ENCODE data around the gene PLCB4. TPM values are rescaled to one million over a fixed set of nuclear protein-coding genes. Genes with fewer than 3 reads are reported as not detected.

The PLCB4 gene
- total and polyA plus RNA-seq, 3 experiments from 2014 or later: not detected

DNA sequence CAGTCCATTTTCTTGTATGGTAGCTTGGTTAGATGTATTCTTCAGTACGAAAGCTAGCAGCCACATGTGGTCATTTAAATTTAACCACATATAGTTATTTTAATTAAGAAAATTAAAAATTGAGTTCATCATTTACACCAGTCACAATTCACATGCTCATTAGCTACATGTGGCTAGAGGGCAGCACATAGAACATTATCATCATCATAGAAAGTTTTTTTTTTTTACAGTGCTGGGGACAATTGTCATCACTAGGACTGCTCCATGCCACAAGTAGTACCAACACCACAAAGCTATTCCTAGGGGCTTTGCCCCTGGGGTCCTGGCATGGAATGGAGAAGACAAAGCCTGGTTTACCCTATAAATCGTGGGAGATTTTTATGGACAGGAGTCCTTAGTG, 30.5 kb downstream of the PLCB4 start:
- no peaks in the 10 kb centered on the region for H3K27me3 ChIP-seq (ENCODE audit: insufficient read depth, low read length, poor library complexity, severe bottlenecking)
- H3K4me1 ChIP-seq (ENCODE audit: insufficient read depth, low read length): no peaks in the 10 kb centered on the region
- CTCF ChIA-PET: no interaction called here
- no peaks in the 10 kb centered on the region for H3K36me3 ChIP-seq (ENCODE audit: insufficient read depth, low read length)
- DNase-seq: no peak
- Mint-ChIP-seq H3K36me3 (no peaks in the 10 kb centered on the region), H3K4me1 (no peaks in the 10 kb centered on the region), H3K4me3 (no peak overlapping the region), H3K27me3 (no peaks in the 10 kb centered on the region), H3K9me3 (peaks cover 0 to 6% (median 4%) of the 10 kb centered on the region in 5 donors), H3K27ac (no peak overlapping the region)
- H3K9me3 ChIP-seq (ENCODE audit: low read length): no peaks in the 10 kb centered on the region
- POLR2A ChIA-PET: no interaction called here
- no peak overlapping the region for H3K4me3 ChIP-seq (ENCODE audit: low read length)
- no peak overlapping the region for H3K27ac ChIP-seq (ENCODE audit: low read depth, low read length)

DNA sequence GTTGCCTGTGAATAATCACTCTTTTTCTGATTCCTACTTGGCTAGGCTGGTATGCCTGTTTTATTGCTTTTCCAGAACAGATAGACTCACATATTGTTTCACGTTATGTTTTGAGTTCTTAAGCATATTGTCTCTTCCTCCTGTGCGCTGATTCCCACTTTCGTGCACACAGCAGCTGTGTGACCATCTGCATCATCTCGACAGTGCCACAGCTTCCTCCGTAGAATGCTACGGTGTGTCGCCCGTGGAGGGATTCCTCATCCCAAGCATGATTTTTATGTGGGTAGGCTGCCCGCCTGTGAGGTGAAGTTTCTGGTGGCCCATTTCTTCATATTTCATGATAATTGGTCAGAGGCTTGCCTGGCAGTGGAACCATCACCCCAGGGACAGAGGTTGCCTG, 31.8 kb downstream of the PLCB4 start:
- Mint-ChIP-seq H3K4me3 (no peak overlapping the region), H3K4me1 (no peaks in the 10 kb centered on the region), H3K27me3 (no peaks in the 10 kb centered on the region), H3K27ac (no peak overlapping the region), H3K36me3 (no peaks in the 10 kb centered on the region), H3K9me3 (peaks cover 0 to 8% (median 1%) of the 10 kb centered on the region in 5 donors)
- CTCF ChIA-PET: no interaction called here
- POLR2A ChIA-PET: no interaction called here
- no peaks in the 10 kb centered on the region for H3K9me3 ChIP-seq (ENCODE audit: low read length)
- no peaks in the 10 kb centered on the region for H3K4me1 ChIP-seq (ENCODE audit: insufficient read depth, low read length)
- H3K36me3 ChIP-seq (ENCODE audit: insufficient read depth, low read length): no peaks in the 10 kb centered on the region
- H3K27ac ChIP-seq (ENCODE audit: low read depth, low read length): no peak overlapping the region
- no peaks in the 10 kb centered on the region for H3K27me3 ChIP-seq (ENCODE audit: insufficient read depth, low read length, poor library complexity, severe bottlenecking)
- no peak for DNase-seq
- no peak overlapping the region for H3K4me3 ChIP-seq (ENCODE audit: low read length)

DNA sequence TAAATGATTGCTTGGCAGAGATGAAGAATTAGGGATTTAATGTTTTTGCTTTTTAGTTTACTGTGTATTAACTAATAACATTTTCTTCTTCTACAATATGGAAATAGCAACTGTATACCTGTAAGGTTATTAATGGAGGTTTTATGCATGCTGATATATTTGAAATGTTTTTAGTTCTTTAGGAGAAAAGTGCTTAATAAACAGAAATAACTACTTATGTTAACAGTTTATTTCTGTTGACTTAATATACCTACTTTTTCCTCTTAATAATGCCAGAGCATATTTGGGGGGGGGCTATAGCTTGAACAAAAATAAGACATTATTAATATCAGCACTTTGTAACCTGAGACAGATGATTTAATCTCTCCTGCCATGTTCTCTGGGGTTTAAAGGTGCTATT, 33.6 kb downstream of the PLCB4 start:
- POLR2A ChIA-PET: no interaction called here
- peaks cover 0 to 6% (median 1%) of the 10 kb centered on the region in 5 donors for H3K9me3 Mint-ChIP-seq
- no peaks in the 10 kb centered on the region for H3K27me3 Mint-ChIP-seq
- no peak overlapping the region for H3K4me3 Mint-ChIP-seq
- no peaks in the 10 kb centered on the region for H3K9me3 ChIP-seq (ENCODE audit: low read length)
- no peak overlapping the region for H3K27ac Mint-ChIP-seq
- no peak for DNase-seq
- no peaks in the 10 kb centered on the region for H3K36me3 ChIP-seq (ENCODE audit: insufficient read depth, low read length)
- H3K4me3 ChIP-seq (ENCODE audit: low read length): no peak overlapping the region
- no peaks in the 10 kb centered on the region for H3K4me1 ChIP-seq (ENCODE audit: insufficient read depth, low read length)
- CTCF ChIA-PET: no interaction called here
- no peaks in the 10 kb centered on the region for H3K4me1 Mint-ChIP-seq
- no peak overlapping the region for H3K27ac ChIP-seq (ENCODE audit: low read depth, low read length)
- no peaks in the 10 kb centered on the region for H3K36me3 Mint-ChIP-seq
- H3K27me3 ChIP-seq (ENCODE audit: insufficient read depth, low read length, poor library complexity, severe bottlenecking): no peaks in the 10 kb centered on the region

DNA sequence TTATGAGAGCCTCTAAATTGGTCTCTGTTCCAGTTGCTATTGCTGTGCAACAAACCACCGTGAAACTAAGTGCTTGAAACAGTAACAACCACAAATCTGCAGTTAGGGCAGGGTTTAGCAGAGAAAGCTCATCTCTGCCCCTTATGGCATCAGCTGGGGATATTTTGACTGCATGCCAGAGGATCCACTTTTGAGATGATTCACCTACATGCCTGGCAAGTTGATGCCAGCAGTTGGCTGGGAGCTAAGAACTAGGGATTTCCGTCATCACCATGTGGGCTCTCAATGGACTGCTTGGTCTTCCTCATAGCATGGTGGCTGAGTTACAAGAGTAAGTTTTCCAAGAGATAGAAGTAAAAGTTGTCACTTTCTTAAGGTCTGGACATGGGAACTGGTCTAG, 35.1 kb downstream of the PLCB4 start:
- Histone ChIP-seq H3K36me3 (ENCODE audit: insufficient read depth, low read length) (no peaks in the 10 kb centered on the region), H3K27ac (ENCODE audit: low read depth, low read length) (no peak overlapping the region), H3K4me1 (ENCODE audit: insufficient read depth, low read length) (no peaks in the 10 kb centered on the region), H3K27me3 (ENCODE audit: insufficient read depth, low read length, poor library complexity, severe bottlenecking) (no peaks in the 10 kb centered on the region), H3K4me3 (ENCODE audit: low read length) (no peak overlapping the region), H3K9me3 (ENCODE audit: low read length) (no peaks in the 10 kb centered on the region)
- peaks cover 0 to 6% (median 1%) of the 10 kb centered on the region in 5 donors for H3K9me3 Mint-ChIP-seq
- CTCF ChIA-PET: no interaction called here
- H3K4me3 Mint-ChIP-seq: no peak overlapping the region
- no peaks in the 10 kb centered on the region for H3K4me1 Mint-ChIP-seq
- no peaks in the 10 kb centered on the region for H3K36me3 Mint-ChIP-seq
- no peaks in the 10 kb centered on the region for H3K27me3 Mint-ChIP-seq
- no peak for DNase-seq
- H3K27ac Mint-ChIP-seq: no peak overlapping the region
- POLR2A ChIA-PET: no interaction called here

DNA sequence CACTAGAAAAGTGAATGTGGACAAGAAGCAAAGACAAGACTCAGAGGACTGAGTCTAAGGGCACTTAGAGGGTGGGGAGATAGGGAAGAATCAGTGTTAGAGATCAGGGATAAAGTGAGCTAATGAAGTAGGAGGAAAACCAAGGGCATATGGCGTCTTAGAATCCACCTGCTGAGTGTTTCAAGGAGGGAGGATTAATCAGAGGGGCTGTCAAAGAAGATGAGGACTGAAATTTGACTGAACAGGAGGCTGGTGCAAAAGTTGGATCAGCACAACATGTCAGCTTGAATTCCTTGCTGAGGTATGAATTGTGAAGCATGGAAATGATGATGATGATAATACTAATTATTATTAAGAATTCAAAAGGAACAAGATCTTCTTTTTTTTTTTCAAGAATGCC, 39.4 kb downstream of the PLCB4 start:
- CTCF ChIA-PET: no interaction called here
- Mint-ChIP-seq H3K4me1 (no peaks in the 10 kb centered on the region), H3K27ac (no peak overlapping the region), H3K36me3 (no peaks in the 10 kb centered on the region), H3K27me3 (no peaks in the 10 kb centered on the region), H3K9me3 (peaks cover 0 to 4% (median 1%) of the 10 kb centered on the region in 5 donors), H3K4me3 (no peak overlapping the region)
- Histone ChIP-seq H3K36me3 (ENCODE audit: insufficient read depth, low read length) (no peaks in the 10 kb centered on the region), H3K27me3 (ENCODE audit: insufficient read depth, low read length, poor library complexity, severe bottlenecking) (no peaks in the 10 kb centered on the region), H3K4me3 (ENCODE audit: low read length) (no peak overlapping the region), H3K9me3 (ENCODE audit: low read length) (no peaks in the 10 kb centered on the region), H3K4me1 (ENCODE audit: insufficient read depth, low read length) (no peaks in the 10 kb centered on the region), H3K27ac (ENCODE audit: low read depth, low read length) (no peak overlapping the region)
- DNase-seq: no peak
- POLR2A ChIA-PET: no interaction called here

DNA sequence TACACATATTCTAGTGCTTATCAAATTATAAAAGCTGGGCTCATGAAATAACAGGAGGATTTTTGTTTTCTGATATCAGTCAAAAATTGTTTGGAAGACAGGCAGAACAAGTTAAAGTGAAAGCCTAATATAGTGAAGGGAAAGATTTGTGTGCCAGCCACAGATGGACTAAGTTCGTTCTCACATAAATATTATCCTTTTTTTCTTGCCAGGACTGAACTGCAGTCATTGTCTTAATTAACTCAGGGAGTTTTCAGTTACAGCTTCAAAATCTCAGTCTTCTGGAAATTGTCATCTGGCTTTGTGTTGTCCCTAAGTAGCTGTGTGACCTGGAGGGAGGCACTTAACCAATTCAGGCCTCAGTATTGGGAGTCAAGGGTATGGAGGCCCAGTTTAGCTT, 40.7 kb downstream of the PLCB4 start:
- no peaks in the 10 kb centered on the region for H3K36me3 ChIP-seq (ENCODE audit: insufficient read depth, low read length)
- Mint-ChIP-seq H3K4me1 (no peaks in the 10 kb centered on the region), H3K9me3 (peaks cover 0 to 5% (median under 1%) of the 10 kb centered on the region in 5 donors), H3K27ac (no peak overlapping the region), H3K4me3 (no peak overlapping the region), H3K36me3 (no peaks in the 10 kb centered on the region), H3K27me3 (no peaks in the 10 kb centered on the region)
- no peak for DNase-seq
- H3K9me3 ChIP-seq (ENCODE audit: low read length): no peaks in the 10 kb centered on the region
- H3K27me3 ChIP-seq (ENCODE audit: insufficient read depth, low read length, poor library complexity, severe bottlenecking): no peaks in the 10 kb centered on the region
- CTCF ChIA-PET: no interaction called here
- H3K4me1 ChIP-seq (ENCODE audit: insufficient read depth, low read length): no peaks in the 10 kb centered on the region
- no peak overlapping the region for H3K27ac ChIP-seq (ENCODE audit: low read depth, low read length)
- POLR2A ChIA-PET: no interaction called here
- no peak overlapping the region for H3K4me3 ChIP-seq (ENCODE audit: low read length)

DNA sequence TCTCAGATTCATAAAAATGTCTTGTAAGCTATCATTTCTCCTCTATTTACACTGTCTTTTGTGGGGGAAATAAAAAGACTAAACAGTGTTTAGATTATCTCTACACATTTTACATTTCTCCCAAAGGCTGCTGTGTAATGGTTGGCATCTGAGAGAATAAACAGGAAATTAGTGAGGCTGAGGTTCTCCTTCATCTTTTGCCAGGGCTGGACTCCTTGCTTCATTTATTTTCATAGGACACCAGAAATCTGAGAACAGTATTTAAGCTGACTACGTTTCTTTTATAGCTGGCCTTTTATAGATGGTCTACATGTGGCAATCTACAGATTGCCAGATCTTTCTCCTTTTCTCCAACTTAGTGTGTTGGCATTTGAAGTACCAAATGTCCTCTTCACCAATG, 41.5 kb downstream of the PLCB4 start:
- Mint-ChIP-seq H3K36me3 (no peaks in the 10 kb centered on the region), H3K9me3 (peaks cover 0 to 5% (median 0%) of the 10 kb centered on the region in 5 donors), H3K27ac (no peak overlapping the region), H3K4me1 (no peaks in the 10 kb centered on the region), H3K27me3 (no peaks in the 10 kb centered on the region), H3K4me3 (no peak overlapping the region)
- no peak overlapping the region for H3K27ac ChIP-seq (ENCODE audit: low read depth, low read length)
- no peak overlapping the region for H3K4me3 ChIP-seq (ENCODE audit: low read length)
- no peaks in the 10 kb centered on the region for H3K9me3 ChIP-seq (ENCODE audit: low read length)
- ChIA-PET CTCF (no interaction called here), POLR2A (no interaction called here)
- no peaks in the 10 kb centered on the region for H3K4me1 ChIP-seq (ENCODE audit: insufficient read depth, low read length)
- no peaks in the 10 kb centered on the region for H3K36me3 ChIP-seq (ENCODE audit: insufficient read depth, low read length)
- DNase-seq: no peak
- H3K27me3 ChIP-seq (ENCODE audit: insufficient read depth, low read length, poor library complexity, severe bottlenecking): no peaks in the 10 kb centered on the region

DNA sequence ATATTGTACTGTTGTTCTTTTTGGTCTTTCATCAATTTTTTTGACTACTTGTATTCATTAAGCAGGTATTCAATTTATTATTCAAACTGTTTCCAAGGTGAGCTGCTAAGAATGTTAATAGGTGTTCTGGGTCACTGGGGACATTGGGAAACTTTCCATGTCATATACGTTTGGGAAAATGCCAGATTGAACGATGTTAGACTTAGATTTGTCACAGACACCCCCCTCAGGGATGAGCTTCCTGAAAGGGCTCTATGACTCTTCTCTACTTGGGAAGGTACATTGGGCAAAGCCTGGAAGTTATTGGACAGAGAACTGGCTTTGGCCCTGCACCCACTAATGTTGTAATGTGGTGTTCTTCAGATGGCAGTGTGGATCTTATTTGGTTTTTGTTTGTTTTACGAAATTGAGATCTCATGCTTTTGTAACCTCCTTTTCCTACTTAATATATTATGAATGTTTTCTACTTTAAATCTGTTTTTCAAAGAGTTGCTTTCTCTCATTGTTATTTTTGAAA, 42.1 kb downstream of the PLCB4 start:
- Mint-ChIP-seq H3K4me3 (no peak overlapping the region), H3K36me3 (no peaks in the 10 kb centered on the region), H3K9me3 (peaks cover 0 to 5% (median 0%) of the 10 kb centered on the region in 5 donors), H3K27ac (no peak overlapping the region), H3K27me3 (no peaks in the 10 kb centered on the region), H3K4me1 (no peaks in the 10 kb centered on the region)
- H3K4me1 ChIP-seq (ENCODE audit: insufficient read depth, low read length): no peaks in the 10 kb centered on the region
- H3K36me3 ChIP-seq (ENCODE audit: insufficient read depth, low read length): no peaks in the 10 kb centered on the region
- DNase-seq: no peak
- CTCF ChIA-PET: no interaction called here
- no peaks in the 10 kb centered on the region for H3K27me3 ChIP-seq (ENCODE audit: insufficient read depth, low read length, poor library complexity, severe bottlenecking)
- no peak overlapping the region for H3K4me3 ChIP-seq (ENCODE audit: low read length)
- no peak overlapping the region for H3K27ac ChIP-seq (ENCODE audit: low read depth, low read length)
- POLR2A ChIA-PET: no interaction called here
- no peaks in the 10 kb centered on the region for H3K9me3 ChIP-seq (ENCODE audit: low read length)
